ENCODE measurements around the gene MSH5. TPM values are rescaled to one million over a fixed set of nuclear protein-coding genes. Genes with fewer than 3 reads are reported as not detected.

The MSH5 gene
- total and polyA plus RNA-seq, 9 of the 15 experiments (the other 6 are each of a cell fraction or from before 2014, with no cell fraction given) = 12.5 to 104 (median 46.6) TPM

DNA sequence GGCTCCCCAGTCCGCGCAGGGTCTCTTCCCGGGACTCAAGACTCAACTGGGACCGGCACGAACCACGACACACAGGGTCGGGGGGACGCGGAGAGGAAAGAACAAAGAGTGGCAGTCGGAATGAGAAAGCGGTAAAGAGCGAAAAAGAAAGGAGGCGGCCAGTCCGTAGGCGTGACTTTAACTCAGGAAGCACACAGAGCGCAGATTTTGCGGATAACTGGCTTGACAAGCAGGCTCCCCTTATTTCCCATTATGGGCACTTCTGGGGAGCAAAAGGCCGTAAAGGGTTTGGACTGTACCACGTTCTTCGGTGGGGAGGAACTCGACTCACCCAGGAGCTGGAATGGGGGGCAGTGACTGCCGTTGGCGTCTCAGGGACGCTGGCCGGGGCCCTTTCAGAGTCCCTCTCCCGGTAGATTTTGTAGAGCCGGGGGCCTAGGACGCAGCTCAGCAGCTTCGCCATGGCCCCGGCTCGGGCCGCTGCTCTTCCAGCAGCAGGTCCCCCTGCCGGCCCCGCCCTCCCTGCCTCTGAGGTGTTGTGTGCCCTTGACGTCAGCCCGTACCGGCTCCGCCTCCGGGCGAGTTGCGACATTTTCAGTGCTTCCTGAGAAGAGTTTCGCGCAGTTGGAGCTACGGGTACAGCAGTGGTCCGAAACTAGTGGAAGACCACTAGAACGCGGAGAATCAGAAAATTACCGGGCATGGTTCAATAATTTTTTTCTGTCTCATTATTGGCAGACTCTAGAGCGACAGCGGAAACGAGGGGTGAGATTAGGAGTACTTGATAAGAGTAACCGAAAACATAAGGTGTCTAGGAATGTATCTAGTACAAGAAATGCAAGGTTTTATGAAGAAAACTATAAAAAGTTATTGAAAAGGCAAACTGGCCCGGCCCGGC, 36.7 kb upstream of the MSH5 start, which contains the start of gene ABHD16A (continued):
- TF ChIP-seq, protein P1, sequence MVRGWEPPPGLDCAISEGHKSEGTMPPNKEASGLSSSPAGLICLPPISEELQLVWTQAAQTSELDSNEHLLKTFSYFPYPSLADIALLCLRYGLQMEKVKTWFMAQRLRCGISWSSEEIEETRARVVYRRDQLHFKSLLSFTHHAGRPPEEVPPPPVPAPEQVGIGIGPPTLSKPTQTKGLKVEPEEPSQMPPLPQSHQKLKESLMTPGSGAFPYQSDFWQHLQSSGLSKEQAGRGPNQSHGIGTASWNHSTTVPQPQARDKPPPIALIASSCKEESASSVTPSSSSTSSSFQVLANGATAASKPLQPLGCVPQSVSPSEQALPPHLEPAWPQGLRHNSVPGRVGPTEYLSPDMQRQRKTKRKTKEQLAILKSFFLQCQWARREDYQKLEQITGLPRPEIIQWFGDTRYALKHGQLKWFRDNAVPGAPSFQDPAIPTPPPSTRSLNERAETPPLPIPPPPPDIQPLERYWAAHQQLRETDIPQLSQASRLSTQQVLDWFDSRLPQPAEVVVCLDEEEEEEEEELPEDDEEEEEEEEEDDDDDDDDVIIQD (CRISPR knock-in tag; IDR thresholded peaks at IDR 0.05) = no peak; the same call in 1 of the 2 replicates
- TF ChIP-seq, protein P2, sequence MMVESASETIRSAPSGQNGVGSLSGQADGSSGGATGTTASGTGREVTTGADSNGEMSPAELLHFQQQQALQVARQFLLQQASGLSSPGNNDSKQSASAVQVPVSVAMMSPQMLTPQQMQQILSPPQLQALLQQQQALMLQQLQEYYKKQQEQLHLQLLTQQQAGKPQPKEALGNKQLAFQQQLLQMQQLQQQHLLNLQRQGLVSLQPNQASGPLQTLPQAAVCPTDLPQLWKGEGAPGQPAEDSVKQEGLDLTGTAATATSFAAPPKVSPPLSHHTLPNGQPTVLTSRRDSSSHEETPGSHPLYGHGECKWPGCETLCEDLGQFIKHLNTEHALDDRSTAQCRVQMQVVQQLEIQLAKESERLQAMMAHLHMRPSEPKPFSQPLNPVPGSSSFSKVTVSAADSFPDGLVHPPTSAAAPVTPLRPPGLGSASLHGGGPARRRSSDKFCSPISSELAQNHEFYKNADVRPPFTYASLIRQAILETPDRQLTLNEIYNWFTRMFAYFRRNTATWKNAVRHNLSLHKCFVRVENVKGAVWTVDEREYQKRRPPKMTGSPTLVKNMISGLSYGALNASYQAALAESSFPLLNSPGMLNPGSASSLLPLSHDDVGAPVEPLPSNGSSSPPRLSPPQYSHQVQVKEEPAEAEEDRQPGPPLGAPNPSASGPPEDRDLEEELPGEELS (CRISPR knock-in tag; IDR thresholded peaks at IDR 0.05; ENCODE audit: borderline replicate concordance) = peak; percentile 92
- no peak for TF ChIP-seq MCM5 (IDR thresholded peaks at IDR 0.05; ENCODE audit: low read depth)
- TF ChIP-seq, protein P3, sequence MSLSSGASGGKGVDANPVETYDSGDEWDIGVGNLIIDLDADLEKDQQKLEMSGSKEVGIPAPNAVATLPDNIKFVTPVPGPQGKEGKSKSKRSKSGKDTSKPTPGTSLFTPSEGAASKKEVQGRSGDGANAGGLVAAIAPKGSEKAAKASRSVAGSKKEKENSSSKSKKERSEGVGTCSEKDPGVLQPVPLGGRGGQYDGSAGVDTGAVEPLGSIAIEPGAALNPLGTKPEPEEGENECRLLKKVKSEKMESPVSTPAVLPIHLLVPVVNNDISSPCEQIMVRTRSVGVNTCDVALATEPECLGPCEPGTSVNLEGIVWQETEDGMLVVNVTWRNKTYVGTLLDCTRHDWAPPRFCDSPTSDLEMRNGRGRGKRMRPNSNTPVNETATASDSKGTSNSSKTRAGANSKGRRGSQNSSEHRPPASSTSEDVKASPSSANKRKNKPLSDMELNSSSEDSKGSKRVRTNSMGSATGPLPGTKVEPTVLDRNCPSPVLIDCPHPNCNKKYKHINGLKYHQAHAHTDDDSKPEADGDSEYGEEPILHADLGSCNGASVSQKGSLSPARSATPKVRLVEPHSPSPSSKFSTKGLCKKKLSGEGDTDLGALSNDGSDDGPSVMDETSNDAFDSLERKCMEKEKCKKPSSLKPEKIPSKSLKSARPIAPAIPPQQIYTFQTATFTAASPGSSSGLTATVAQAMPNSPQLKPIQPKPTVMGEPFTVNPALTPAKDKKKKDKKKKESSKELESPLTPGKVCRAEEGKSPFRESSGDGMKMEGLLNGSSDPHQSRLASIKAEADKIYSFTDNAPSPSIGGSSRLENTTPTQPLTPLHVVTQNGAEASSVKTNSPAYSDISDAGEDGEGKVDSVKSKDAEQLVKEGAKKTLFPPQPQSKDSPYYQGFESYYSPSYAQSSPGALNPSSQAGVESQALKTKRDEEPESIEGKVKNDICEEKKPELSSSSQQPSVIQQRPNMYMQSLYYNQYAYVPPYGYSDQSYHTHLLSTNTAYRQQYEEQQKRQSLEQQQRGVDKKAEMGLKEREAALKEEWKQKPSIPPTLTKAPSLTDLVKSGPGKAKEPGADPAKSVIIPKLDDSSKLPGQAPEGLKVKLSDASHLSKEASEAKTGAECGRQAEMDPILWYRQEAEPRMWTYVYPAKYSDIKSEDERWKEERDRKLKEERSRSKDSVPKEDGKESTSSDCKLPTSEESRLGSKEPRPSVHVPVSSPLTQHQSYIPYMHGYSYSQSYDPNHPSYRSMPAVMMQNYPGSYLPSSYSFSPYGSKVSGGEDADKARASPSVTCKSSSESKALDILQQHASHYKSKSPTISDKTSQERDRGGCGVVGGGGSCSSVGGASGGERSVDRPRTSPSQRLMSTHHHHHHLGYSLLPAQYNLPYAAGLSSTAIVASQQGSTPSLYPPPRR (CRISPR knock-in tag; IDR thresholded peaks at IDR 0.05; ENCODE audit: borderline replicate concordance) = peak; percentile 82
- TF ChIP-seq, protein P4, sequence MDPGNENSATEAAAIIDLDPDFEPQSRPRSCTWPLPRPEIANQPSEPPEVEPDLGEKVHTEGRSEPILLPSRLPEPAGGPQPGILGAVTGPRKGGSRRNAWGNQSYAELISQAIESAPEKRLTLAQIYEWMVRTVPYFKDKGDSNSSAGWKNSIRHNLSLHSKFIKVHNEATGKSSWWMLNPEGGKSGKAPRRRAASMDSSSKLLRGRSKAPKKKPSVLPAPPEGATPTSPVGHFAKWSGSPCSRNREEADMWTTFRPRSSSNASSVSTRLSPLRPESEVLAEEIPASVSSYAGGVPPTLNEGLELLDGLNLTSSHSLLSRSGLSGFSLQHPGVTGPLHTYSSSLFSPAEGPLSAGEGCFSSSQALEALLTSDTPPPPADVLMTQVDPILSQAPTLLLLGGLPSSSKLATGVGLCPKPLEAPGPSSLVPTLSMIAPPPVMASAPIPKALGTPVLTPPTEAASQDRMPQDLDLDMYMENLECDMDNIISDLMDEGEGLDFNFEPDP (CRISPR knock-in tag; IDR thresholded peaks at IDR 0.05) = peak; percentile 65; the same call in 1 of the 2 replicates
- TF ChIP-seq ZC3H4 (CRISPR knock-in tag; IDR thresholded peaks at IDR 0.05; ENCODE audit: borderline replicate concordance) = peak; percentile 80; the same call in 1 of the 2 replicates
- no peak for TF ChIP-seq BMI1 (IDR thresholded peaks at IDR 0.05; ENCODE audit: low read length)
- peak; percentile 39; the same call in 1 of the 2 replicates for TF ChIP-seq DMBX1 (CRISPR knock-in tag; IDR thresholded peaks at IDR 0.05; ENCODE audit: borderline replicate concordance)
- TF ChIP-seq, protein P5, sequence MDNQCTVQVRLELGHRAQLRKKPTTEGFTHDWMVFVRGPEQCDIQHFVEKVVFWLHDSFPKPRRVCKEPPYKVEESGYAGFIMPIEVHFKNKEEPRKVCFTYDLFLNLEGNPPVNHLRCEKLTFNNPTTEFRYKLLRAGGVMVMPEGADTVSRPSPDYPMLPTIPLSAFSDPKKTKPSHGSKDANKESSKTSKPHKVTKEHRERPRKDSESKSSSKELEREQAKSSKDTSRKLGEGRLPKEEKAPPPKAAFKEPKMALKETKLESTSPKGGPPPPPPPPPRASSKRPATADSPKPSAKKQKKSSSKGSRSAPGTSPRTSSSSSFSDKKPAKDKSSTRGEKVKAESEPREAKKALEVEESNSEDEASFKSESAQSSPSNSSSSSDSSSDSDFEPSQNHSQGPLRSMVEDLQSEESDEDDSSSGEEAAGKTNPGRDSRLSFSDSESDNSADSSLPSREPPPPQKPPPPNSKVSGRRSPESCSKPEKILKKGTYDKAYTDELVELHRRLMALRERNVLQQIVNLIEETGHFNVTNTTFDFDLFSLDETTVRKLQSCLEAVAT (IDR thresholded peaks at IDR 0.05) = peak; percentile 66 to 95; a peak in 2 of 4 replicates
- peak; percentile 67 for TF ChIP-seq ATF1 (CRISPR knock-in tag; IDR thresholded peaks at IDR 0.05)
- peak; percentile 98 for TF ChIP-seq ATF1 (tag; IDR thresholded peaks at IDR 0.05)
- peak; percentile 97 for TF ChIP-seq SUPT5H (IDR thresholded peaks at IDR 0.05)
- TF ChIP-seq, protein P6, sequence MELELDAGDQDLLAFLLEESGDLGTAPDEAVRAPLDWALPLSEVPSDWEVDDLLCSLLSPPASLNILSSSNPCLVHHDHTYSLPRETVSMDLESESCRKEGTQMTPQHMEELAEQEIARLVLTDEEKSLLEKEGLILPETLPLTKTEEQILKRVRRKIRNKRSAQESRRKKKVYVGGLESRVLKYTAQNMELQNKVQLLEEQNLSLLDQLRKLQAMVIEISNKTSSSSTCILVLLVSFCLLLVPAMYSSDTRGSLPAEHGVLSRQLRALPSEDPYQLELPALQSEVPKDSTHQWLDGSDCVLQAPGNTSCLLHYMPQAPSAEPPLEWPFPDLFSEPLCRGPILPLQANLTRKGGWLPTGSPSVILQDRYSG (tag; conservative IDR thresholded peaks at IDR 0.05; ENCODE audit: low read depth) = no peak; the same call in 1 of the 2 replicates
